Measurements from ENCODE around the gene ZNF280B. TPM values are rescaled to one million over a fixed set of nuclear protein-coding genes. Genes with fewer than 3 reads are reported as not detected.

ZNF280B gene
- total RNA-seq, 1 experiment from 2014 or later, result 3.9 TPM

- POLR2A ChIA-PET, result no interaction called here
- H3K4me1 Mint-ChIP-seq (ENCODE audit: low read depth, unreplicated experiment), result peaks cover 6% of the 10 kb centered on the region
These were observed 19.8 kb downstream of the ZNF280B start for GRCh38 chr22:22488736-22489135.

GRCh38 chr22:22487869-22488597, 20.5 kb downstream of the ZNF280B start:
- Mint-ChIP-seq H3K4me3 (ENCODE audit: unreplicated experiment) (no peak overlapping the region), H3K4me1 (ENCODE audit: low read depth, unreplicated experiment) (peaks cover 6% of the 10 kb centered on the region), H3K27me3 (ENCODE audit: insufficient read depth, unreplicated experiment) (no peaks in the 10 kb centered on the region), H3K9me3 (ENCODE audit: unreplicated experiment) (no peaks in the 10 kb centered on the region), H3K27ac (ENCODE audit: unreplicated experiment) (no peak overlapping the region), H3K36me3 (ENCODE audit: insufficient read depth, unreplicated experiment) (peaks cover 8% of the 10 kb centered on the region)
- ChIA-PET CTCF (no interaction called here), POLR2A (no interaction called here)
- no peak overlapping the region for H3K4me3 ChIP-seq (ENCODE audit: low read depth, low read length)
- no peaks in the 10 kb centered on the region for H3K4me1 ChIP-seq
- BruUV-seq (replicated peaks), result no TSS peak
- intact Hi-C loops (cut with micrococcal nuclease; ENCODE audit: unreplicated experiment), result no loop called here
- no peak for TF ChIP-seq CTCF (IDR thresholded peaks at IDR 0.05; ENCODE audit: insufficient read depth in 1 of 2, low read depth in 1 of 2, low read length in 1 of 2, severe bottlenecking in 1 of 2, unreplicated experiment in 1 of 2)
- DNase-seq, result no peak
- no peaks in the 10 kb centered on the region for H3K27me3 ChIP-seq (replicated peaks; ENCODE audit: control insufficient read depth, insufficient read depth, low read length)
- no peaks in the 10 kb centered on the region for H3K36me3 ChIP-seq (ENCODE audit: control insufficient read depth, insufficient read depth, low read length)
- no peaks in the 10 kb centered on the region for H3K9me3 ChIP-seq

More at GRCh38 chr22:22488736-22489135, 19.8 kb downstream of the ZNF280B start:
- Histone ChIP-seq H3K4me1 (no peaks in the 10 kb centered on the region), H3K27me3 (replicated peaks; ENCODE audit: control insufficient read depth, insufficient read depth, low read length) (no peaks in the 10 kb centered on the region), H3K9me3 (no peaks in the 10 kb centered on the region), H3K36me3 (ENCODE audit: control insufficient read depth, insufficient read depth, low read length) (no peaks in the 10 kb centered on the region), H3K4me3 (ENCODE audit: low read depth, low read length) (no peak overlapping the region)
- peaks cover 13% of the 10 kb centered on the region for H3K36me3 Mint-ChIP-seq (ENCODE audit: insufficient read depth, unreplicated experiment)
- CTCF ChIA-PET, result interaction anchor here (0.7 kb wide), 1 partner anchor 8 kb away, joined by 3 read pairs; no protein-coding TSS in a partner anchor
- no peak for TF ChIP-seq CTCF (IDR thresholded peaks at IDR 0.05; ENCODE audit: insufficient read depth in 1 of 2, low read depth in 1 of 2, low read length in 1 of 2, severe bottlenecking in 1 of 2, unreplicated experiment in 1 of 2)
- no peak for DNase-seq
- intact Hi-C loops (cut with micrococcal nuclease; ENCODE audit: unreplicated experiment), result no loop called here
- no peaks in the 10 kb centered on the region for H3K9me3 Mint-ChIP-seq (ENCODE audit: unreplicated experiment)
- no peak overlapping the region for H3K4me3 Mint-ChIP-seq (ENCODE audit: unreplicated experiment)
- H3K27ac Mint-ChIP-seq (ENCODE audit: unreplicated experiment), result no peak overlapping the region
- H3K27me3 Mint-ChIP-seq (ENCODE audit: insufficient read depth, unreplicated experiment), result no peaks in the 10 kb centered on the region
- no TSS peak for BruUV-seq (replicated peaks)

GRCh38 chr22:22487059-22487458, 21.5 kb downstream of the ZNF280B start:
- Mint-ChIP-seq H3K27ac (ENCODE audit: unreplicated experiment) (no peak overlapping the region), H3K27me3 (ENCODE audit: insufficient read depth, unreplicated experiment) (no peaks in the 10 kb centered on the region), H3K9me3 (ENCODE audit: unreplicated experiment) (no peaks in the 10 kb centered on the region), H3K36me3 (ENCODE audit: insufficient read depth, unreplicated experiment) (peaks cover 8% of the 10 kb centered on the region), H3K4me1 (ENCODE audit: low read depth, unreplicated experiment) (peaks cover 6% of the 10 kb centered on the region), H3K4me3 (ENCODE audit: unreplicated experiment) (no peak overlapping the region)
- Histone ChIP-seq H3K9me3 (no peaks in the 10 kb centered on the region), H3K4me3 (ENCODE audit: low read depth, low read length) (no peak overlapping the region), H3K4me1 (no peaks in the 10 kb centered on the region), H3K27me3 (replicated peaks; ENCODE audit: control insufficient read depth, insufficient read depth, low read length) (no peaks in the 10 kb centered on the region), H3K36me3 (ENCODE audit: control insufficient read depth, insufficient read depth, low read length) (no peaks in the 10 kb centered on the region)
- ChIA-PET POLR2A (no interaction called here), CTCF (interaction anchor here (1.2 kb wide), 1 partner anchor 23 kb away, joined by 3 read pairs; no protein-coding TSS in a partner anchor)
- no peak for DNase-seq
- TF ChIP-seq CTCF (IDR thresholded peaks at IDR 0.05; ENCODE audit: insufficient read depth in 1 of 2, low read depth in 1 of 2, low read length in 1 of 2, severe bottlenecking in 1 of 2, unreplicated experiment in 1 of 2), result no peak
- BruUV-seq (replicated peaks), result no TSS peak
- intact Hi-C loops (cut with micrococcal nuclease; ENCODE audit: unreplicated experiment), result no loop called here

Data from Caco-2 (cell line).